Activated T-helper 1 cell treated with anti-CD3 and anti-CD28 coated beads, Interleukin-2, amount 50 U/mL, for 16 hours (primary cell): ENCODE measurements around the gene SRGAP2C.
"Not testable (repeated sequence)": the region's sequence is repeated elsewhere in the genome, so short reads cannot be mapped to it uniquely, and the experiment has no call there.

ENCODE experiments used
- DNase-seq, 2 donors: peaks; one replicate each; pipeline ENCODE4 v3.0.0-alpha.2; 2020; ENCODE audit warnings: low read depth in 1 of 2, low spot score in 1 of 2

Gene SRGAP2C

DNA sequence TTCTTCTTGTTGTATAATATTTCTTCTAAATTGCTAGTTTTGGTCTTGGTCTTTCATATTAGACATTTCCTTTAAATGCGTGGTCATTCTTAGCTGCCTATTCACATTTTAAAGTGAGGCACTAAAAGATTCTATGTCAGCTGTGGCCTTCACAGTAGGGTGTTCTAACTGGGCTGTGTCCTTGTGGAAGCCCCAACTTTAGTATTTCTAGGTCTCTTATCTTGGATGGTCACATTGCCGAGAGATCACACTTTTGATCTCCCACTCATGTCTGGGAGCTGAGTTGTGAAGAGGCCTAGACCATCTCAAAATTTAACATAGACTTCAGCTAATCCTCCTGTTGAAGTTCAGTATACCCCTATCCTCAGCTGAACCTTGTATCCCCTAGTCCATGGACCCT is 185.2 kb downstream of the SRGAP2C start:
- not testable (repeated sequence) for DNase-seq

DNA sequence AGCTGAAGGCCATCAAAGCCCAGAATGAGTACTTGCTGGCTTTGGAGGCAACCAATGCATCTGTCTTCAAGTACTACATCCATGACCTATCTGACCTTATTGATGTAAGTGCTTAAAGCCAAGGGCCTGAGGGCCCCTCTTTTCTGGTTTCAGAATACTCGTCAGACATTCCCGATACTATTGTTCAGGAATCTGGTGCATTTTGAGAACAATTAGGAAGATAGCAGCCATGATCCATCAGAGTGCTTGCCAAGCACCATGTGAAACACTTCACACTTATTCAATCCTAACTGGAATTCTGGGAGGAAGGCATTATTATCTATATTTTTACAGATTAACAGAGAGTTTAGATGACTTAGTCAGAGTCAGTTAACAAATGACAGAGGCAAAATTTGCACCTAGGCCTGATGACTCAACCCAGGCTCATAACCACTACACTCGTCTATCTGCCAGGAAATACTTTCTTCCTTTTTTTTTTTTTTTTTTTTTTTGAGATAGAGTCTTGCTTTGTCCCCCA is 190.1 kb downstream of the SRGAP2C start:
- not testable (repeated sequence) for DNase-seq

DNA sequence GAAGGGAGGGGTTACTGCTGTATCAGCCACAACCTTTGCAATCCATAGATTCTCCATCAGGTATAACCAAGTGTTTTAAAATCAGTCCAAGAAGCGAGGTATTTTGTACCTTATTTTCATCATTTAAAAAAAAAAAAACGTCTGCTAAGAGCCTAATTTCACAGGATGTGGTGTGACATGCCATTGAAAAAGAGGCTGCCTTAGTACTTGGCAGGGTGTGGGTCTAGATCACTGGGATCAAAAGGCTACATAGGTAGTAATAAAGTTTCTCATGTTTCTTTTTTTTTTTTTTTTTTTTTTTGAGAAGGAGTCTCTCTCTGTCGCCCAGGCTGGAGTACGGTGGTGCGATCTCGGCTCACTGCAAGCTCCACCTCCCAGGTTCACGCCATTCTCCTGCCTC is 192.2 kb downstream of the SRGAP2C start:
- DNase-seq = not testable (repeated sequence)

DNA sequence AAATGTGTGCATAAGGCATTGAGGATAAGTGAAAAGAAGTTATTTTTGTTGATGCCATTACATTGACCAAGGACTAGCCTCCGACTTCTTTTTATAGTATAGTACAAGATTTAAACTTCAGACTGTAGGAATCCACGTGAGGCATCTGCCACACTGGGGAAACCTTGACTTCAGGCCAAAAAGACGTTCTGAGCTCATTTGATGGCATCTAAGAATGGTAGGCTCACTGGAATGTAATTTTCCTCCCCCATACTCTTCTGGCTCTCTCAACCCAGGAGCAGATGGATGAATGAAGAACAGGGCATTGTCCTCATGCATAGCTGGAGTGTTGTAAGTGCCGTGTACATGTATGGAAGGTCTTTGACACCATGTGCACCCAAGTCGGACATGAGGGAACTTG is 194.0 kb downstream of the SRGAP2C start:
- DNase-seq = not testable (repeated sequence)

DNA sequence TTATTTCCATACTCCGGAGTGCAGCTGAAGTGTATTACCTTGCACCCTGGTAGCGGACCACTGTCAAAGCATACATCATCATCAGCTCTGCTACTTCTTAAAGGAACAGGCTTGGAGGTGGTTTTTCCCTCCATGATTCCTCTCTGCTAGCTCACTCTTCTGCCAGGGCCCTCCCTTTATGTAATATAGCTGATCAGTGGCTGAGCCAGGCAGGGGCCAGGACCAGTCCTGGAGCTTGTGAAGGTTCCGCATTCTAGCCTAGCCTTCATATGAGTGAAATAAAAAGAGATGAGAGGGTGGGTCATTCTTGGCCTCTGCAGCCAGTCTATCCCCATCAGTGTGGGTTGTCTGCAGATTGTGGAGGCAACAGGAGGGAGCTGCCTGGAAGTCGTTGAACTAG is 200.0 kb downstream of the SRGAP2C start:
- not testable (repeated sequence) for DNase-seq

DNA sequence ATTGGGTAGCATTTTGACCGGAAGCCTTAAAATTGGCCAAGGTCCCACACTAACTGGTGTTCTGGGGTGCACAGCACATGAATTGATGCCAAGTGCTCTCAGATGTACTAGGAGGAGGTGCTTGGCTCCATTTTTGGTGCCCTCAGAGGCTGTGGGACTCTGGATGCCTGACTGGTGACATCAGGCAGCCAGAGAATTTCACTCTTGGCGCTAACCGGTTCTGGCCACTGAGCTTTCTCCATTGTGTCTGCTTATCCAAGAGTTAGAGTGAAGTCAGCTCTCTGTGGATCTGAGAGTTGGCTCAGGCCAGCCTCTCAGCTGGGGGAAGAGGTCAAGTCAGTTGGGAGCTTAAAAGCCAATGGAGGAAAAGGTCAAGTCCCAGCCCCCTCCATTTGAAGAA is 200.4 kb downstream of the SRGAP2C start:
- DNase-seq = not testable (repeated sequence)

GRCh38 chr1:121385563-121386288 is 201.0 kb downstream of the SRGAP2C start:
- not testable (repeated sequence) for DNase-seq

- DNase-seq = not testable (repeated sequence)
Measured at GRCh38 chr1:121386319-121386948, 201.7 kb downstream of the SRGAP2C start.

DNA sequence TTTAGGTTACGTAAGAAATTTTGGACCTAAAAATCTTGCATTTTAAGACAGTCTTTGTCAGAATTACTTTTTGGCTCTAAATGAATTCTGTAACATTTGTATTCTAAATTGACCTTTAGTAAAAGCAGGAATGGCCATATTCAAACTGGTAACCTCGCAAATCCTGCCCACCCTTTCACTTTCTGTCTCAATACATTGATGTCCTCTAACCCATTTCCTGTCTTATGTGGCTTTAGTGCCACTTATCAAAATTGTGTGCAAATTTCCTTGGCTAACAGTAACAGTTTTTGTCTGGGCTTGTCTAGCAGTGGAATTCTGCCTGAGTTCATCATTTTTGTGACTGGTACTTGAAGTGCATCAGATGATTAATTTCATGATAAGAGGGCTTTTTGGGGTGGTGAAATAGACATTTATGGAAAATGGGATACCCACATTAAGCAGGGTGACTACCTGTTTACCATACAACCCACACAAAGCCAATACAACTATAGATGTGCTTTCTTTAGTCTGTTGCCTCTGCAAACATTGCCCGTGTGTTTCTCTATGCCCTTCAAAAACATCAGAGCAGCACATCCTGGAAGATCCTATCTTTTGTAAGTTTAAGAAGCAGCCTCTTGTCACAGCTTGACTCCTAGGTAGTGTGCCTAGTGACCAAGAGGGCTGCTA is 205.3 kb downstream of the SRGAP2C start:
- not testable (repeated sequence) for DNase-seq

DNA sequence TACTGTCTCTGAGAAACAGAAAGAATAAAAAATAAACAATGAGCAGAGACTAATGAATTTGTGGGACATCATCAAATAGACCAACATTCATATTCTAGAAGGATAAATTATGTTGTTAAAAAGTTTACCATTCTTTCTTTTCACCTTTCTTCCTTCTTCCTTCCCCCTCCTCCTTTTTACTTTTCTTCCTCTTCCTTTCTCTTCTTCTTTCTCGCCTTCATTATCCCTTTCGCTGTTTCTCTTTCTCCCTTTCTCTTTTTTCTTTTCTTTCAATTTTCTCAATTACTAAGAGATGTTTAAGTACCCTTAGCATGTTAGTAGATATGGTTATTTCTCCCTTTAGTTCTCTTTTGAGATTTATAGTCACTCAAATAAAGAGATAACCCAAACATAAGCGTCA is 207.4 kb downstream of the SRGAP2C start:
- not testable (repeated sequence) for DNase-seq

- DNase-seq = not testable (repeated sequence)
Measured at GRCh38 chr1:121395718-121396201, 211.0 kb downstream of the SRGAP2C start.

DNA sequence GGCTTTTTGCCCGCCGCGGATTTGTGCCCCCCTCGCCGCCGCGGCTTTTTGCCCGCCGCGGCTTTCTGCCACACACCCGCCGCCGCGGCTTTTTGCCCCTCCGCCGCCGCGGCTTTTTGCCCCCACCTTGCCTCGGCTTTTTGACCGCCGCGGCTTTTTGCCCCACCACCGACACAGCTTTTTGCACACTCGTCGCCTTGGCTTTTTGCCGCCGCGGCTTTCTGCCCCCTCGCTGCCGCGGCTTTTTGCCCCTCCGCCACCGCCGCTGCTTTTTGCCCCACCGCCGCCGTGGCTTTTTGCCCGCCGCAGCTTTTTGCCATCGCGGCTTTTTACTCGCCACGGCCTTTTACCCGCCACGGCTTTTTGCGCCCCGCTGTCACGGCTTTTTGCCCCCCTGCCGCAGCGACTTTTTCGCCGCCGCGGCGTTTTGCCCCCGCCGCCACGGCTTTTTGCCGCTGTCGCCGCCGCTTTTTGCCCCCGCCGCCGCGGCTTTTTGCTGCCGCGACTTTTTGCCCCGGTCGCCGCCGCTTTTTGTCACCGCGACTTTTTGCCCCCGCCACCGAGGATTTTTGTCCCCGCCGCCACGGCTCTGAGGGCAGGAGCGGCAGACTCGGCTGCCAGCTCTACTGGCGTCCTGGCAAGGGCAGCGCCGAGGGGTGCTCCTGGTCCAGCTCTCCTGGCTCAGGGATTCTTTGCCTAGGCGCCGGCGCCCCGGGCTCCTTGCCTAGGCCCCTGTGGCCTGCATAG is 211.7 kb downstream of the SRGAP2C start:
- DNase-seq = not testable (repeated sequence)

- DNase-seq = not testable (repeated sequence)
Measured at GRCh38 chr1:121397101-121397500, 212.3 kb downstream of the SRGAP2C start.

DNA sequence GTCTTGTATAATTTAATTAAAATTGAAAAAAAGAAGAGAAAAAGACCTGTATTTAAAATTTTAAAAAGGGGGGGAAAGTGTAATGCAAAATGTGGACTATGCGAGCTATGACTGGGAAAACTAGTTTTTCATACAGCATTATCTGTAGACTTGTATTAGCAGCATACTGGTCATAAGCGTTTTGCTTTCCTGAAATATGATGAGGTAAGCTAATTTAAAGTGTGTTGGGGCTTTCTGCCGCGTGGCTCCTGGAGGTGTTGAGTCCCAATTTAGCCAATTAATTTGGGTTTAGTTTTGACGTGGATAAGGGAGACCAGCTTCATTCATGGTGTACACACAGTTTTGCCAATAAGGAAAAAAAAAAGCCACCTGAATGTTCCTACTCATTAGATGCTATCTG is 214.4 kb downstream of the SRGAP2C start:
- not testable (repeated sequence) for DNase-seq

DNA sequence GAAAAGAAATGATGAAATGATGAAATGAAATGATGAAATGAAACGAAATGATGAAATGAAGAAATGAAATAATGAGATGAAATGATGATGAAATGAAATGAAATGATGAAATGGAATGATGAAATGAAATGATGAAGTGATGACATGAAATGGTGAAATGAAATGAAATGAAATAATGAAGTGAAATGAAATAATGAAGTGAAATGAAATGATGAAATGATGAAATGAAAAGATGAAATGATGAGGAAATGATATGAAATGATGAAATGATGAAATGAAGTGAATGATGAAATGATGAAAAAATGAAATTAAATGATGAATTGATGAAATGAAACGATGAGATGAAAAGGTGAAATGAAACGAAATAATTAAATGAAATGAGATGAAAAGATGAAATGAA is 215.3 kb downstream of the SRGAP2C start:
- DNase-seq = not testable (repeated sequence)

GRCh38 chr1:121400541-121401310 is 216.0 kb downstream of the SRGAP2C start:
- DNase-seq = not testable (repeated sequence)

DNA sequence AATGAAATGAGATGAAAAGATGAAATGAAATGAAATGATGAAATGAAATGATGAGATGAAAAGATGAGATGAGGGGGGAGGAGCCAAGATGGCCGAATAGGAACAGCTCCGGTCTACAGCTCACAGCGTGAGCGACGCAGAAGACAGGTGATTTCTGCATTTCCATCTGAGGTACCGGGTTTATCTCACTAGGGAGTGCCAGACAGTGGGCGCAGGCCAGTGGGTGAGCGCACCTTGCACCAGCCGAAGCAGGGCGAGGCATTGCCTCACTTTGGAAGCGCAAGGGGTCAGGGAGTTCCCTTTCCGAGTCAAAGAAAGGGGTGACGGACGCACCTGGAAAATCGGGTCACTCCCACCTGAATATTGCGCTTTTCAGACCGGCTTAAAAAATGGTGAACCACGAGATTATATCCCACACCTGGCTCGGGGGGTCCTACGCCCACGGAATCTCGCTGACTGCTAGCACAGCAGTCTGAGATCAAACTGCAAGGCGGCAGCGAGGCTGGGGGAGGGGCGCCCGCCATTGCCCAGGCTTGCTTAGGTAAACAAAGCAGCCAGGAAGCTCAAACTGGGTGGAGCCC is 216.7 kb downstream of the SRGAP2C start:
- DNase-seq = not testable (repeated sequence)

DNA sequence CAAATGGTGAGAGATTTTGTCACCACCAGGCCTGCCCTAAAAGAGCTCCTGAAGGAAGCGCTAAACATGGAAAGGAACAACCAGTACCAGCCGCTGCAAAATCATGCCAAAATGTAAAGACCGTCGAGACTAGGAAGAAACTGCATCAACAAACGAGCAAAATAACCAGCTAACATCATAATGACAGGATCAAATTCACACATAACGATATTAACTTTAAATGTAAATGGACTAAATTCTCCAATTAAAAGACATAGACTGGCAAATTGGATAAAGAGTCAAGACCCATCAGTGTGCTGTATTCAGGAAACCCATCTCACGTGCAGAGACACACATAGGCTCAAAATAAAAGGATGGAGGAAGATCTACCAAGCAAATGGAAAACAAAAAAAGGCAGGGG is 218.5 kb downstream of the SRGAP2C start:
- not testable (repeated sequence) for DNase-seq

- DNase-seq = no peak
Measured at GRCh38 chr1:121408354-121408753, 223.6 kb downstream of the SRGAP2C start.

DNA sequence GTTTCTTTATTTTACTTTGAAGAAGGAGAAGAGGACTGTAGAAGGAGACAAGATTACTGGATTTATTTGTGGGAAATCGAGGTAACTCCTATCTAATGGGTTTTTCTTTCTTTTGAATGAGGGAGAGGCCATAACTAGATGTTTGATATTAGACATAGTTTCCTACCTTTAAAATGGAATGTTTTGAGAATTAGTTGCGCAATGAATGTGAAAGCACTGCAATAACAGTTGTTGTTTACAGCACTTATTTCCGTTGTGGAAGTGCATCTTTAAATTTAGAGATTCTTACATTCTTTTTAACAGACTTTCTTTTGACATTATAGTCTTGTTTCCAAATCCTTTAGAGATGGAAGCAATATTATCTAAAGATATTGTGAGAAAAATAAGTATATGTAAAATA is 229.0 kb downstream of the SRGAP2C start:
- DNase-seq = no peak
